K562 (cell line): ENCODE measurements around the gene PIK3R1. TPM values are rescaled to one million over a fixed set of nuclear protein-coding genes. Genes with fewer than 3 reads are reported as not detected.

Experiments
- ATAC-seq: fragments of 200-7000 bp; cut with Tn5 transposase; 3 replicates; pipeline ENCODE4 v1.9.1; 2020; ENCODE audit warnings: moderate library complexity
- BruUV-seq: library from RNA; stranded (reverse); fragments of 400-500 nt; replicated peaks from 2 replicates; lab custom pipeline; 2021; lab: Mats Ljungman, UMichigan
- CTCF ChIA-PET: fragments of 300-600 bp; formaldehyde crosslinking; extraction: SDS; loops from one replicate; lab custom pipeline; 2021; ENCODE audit warnings: low intra/inter-chr PET ratio; lab: Yijun Ruan, JAX
- POLR2A ChIA-PET: fragments of 300-600, 350-650 bp; sonication (Branson Sonifier 250); formaldehyde crosslinking; extraction: SDS; loops from one replicate; lab custom pipeline; 2021; ENCODE audit warnings: antibody characterized with exemption, inconsistent platforms; lab: Yijun Ruan, JAX
- DNase-seq, 4 experiments: peaks; one replicate each; pipeline versions ENCODE4 v3.0.0 to v3.0.0-alpha.2; 2011 to 2018; ENCODE audit warnings: low spot score in 3 of 4, mixed read lengths in 3 of 4; ENCODE audit errors: extremely low read depth in 1 of 4
- FAIRE-seq: peaks from 2 replicates; lab custom pipeline; 2011; peaks lifted over from hg19 to GRCh38; lab: Jason Lieb, UNC
- H2AFZ ChIP-seq: 2 replicates; pipeline ENCODE4 v1.6.0; 2011; ENCODE audit warnings: low read depth, low read length, control low read depth, inconsistent platforms
- H3K27ac ChIP-seq: fragments of 200-600 bp; 3 replicates; pipeline ENCODE4 v1.8.0; 2011; ENCODE audit warnings: low read depth, mild to moderate bottlenecking, control low read depth, inconsistent platforms, low read length, moderate library complexity, mixed read lengths; ENCODE audit errors: extremely low read depth
- H3K27me3 ChIP-seq, 2 experiments: fragments of 300-600 bp in 1 of 2; 2 replicates in 1 of 2; 3 replicates in 1 of 2; pipeline versions ENCODE4 v1.6.0 to v1.8.0; 2011; ENCODE audit warnings: inconsistent platforms in 2 of 2, low read length in 2 of 2, mild to moderate bottlenecking in 1 of 2, mixed read lengths in 1 of 2, moderate library complexity in 1 of 2; ENCODE audit not compliant: control insufficient read depth in 2 of 2, insufficient read depth in 2 of 2
- H3K36me3 ChIP-seq: fragments of 300-600 bp; 3 replicates; pipeline ENCODE4 v1.8.0; 2011; ENCODE audit warnings: mild to moderate bottlenecking, low read length, inconsistent platforms; ENCODE audit not compliant: control insufficient read depth, insufficient read depth
- H3K4me1 ChIP-seq, 2 experiments: fragments of 200-600 bp in 1 of 2; replicated peaks in 1 of 2; 2 replicates in 1 of 2; 3 replicates in 1 of 2; pipeline versions ENCODE4 v1.5.1 to v1.8.0; 2011; ENCODE audit warnings: inconsistent platforms in 2 of 2, low read length in 2 of 2, mild to moderate bottlenecking in 1 of 2, mixed read lengths in 1 of 2, moderate library complexity in 1 of 2; ENCODE audit not compliant: control insufficient read depth in 2 of 2, insufficient read depth in 2 of 2
- H3K4me2 ChIP-seq: 2 replicates; pipeline ENCODE4 v1.6.1; 2011; ENCODE audit warnings: low read length, control low read depth, inconsistent platforms, mixed read lengths; ENCODE audit not compliant: insufficient read depth
- H3K4me3 ChIP-seq: fragments of 200-600 bp; sonication (generic), shearing (Covaris generic); 2 replicates; pipeline ENCODE4 v1.5.1; 2016; ENCODE audit warnings: control low read depth, inconsistent platforms
- H3K79me2 ChIP-seq: fragments of 200-600 bp; 3 replicates; pipeline ENCODE4 v1.8.0; 2011; ENCODE audit warnings: low read length, inconsistent platforms; ENCODE audit not compliant: control insufficient read depth, insufficient read depth
- H3K9ac ChIP-seq, 2 experiments: 2 replicates each; pipeline versions ENCODE4 v1.6.0 to v1.6.1; 2011; ENCODE audit warnings: low read depth in 2 of 2, low read length in 2 of 2, control low read depth in 1 of 2, inconsistent platforms in 1 of 2, mild to moderate bottlenecking in 1 of 2, mixed read lengths in 1 of 2; ENCODE audit not compliant: insufficient read depth in 1 of 2
- H3K9me1 ChIP-seq: one replicate; pipeline ENCODE4 v1.6.0; 2011; ENCODE audit warnings: inconsistent platforms, mild to moderate bottlenecking, low read length, moderate library complexity; ENCODE audit not compliant: control insufficient read depth, insufficient read depth
- H3K9me3 ChIP-seq: replicated peaks from 2 replicates; pipeline ENCODE4 v1.5.1; 2011; ENCODE audit warnings: low read depth, low read length, inconsistent platforms; ENCODE audit not compliant: control insufficient read depth, insufficient read depth
- H4K20me1 ChIP-seq: replicated peaks from 2 replicates; pipeline ENCODE4 v1.6.1; 2011; ENCODE audit warnings: low read length, inconsistent platforms, mixed read lengths; ENCODE audit not compliant: control insufficient read depth, insufficient read depth
- ATF7 ChIP-seq: fragments of 450-650 bp; IDR thresholded peaks from 2 replicates; pipeline ENCODE4 v1.7.1; 2014; ENCODE audit warnings: mild to moderate bottlenecking, moderate library complexity
- CEBPG ChIP-seq, 3 experiments: fragments of 200-800 bp in 1 of 3; sonication (Bioruptor generic) in 1 of 3; sonication (generic) in 1 of 3; formaldehyde crosslinking in 1 of 3; IDR thresholded peaks in 2 of 3; conservative IDR thresholded peaks in 1 of 3; 2 replicates each; pipeline versions ENCODE4 v1.6.1 to v1.8.0; 2016 to 2022; ENCODE audit warnings: missing compliant biosample characterization in 2 of 3, missing genetic modification characterization in 2 of 3, mild to moderate bottlenecking in 1 of 3, missing genetic modification reagents in 1 of 3
- CREB1 ChIP-seq, 2 experiments: sonication (generic) in 1 of 2; formaldehyde crosslinking in 1 of 2; IDR thresholded peaks; 2 replicates each; pipeline versions ENCODE4 v1.6.1 to v1.8.0; 2012 to 2022; ENCODE audit warnings: inconsistent platforms in 1 of 2, mild to moderate bottlenecking in 1 of 2, missing genetic modification reagents in 1 of 2, moderate library complexity in 1 of 2
- EZH2 ChIP-seq: IDR thresholded peaks from 2 replicates; pipeline ENCODE4 v1.6.1; 2012; ENCODE audit warnings: low read depth, mild to moderate bottlenecking, inconsistent platforms, low read length, borderline replicate concordance
- IRF2 ChIP-seq: sonication (generic); formaldehyde crosslinking; IDR thresholded peaks from 2 replicates; pipeline ENCODE4 v1.8.1; 2022; ENCODE audit warnings: mild to moderate bottlenecking, missing genetic modification reagents
- NFIX ChIP-seq: fragments of 250-450 bp; sonication (Bioruptor Pico); IDR thresholded peaks from 2 replicates; pipeline ENCODE4 v1.4.0; 2020; ENCODE audit warnings: low read depth, mild to moderate bottlenecking, moderate library complexity
- POLR3A ChIP-seq: IDR thresholded peaks from 2 replicates; pipeline ENCODE4 v1.6.1; 2011; ENCODE audit warnings: borderline replicate concordance, mild to moderate bottlenecking, moderate library complexity; ENCODE audit not compliant: insufficient read length, insufficient read depth; ENCODE audit errors: extremely low read depth
- SMAD3 ChIP-seq: fragments of 450-650 bp; formaldehyde crosslinking; conservative IDR thresholded peaks from 2 replicates; pipeline ENCODE4 v1.4.0; 2020; ENCODE audit warnings: mild to moderate bottlenecking
- SMC3 ChIP-seq: conservative IDR thresholded peaks from 2 replicates; pipeline ENCODE4 v1.6.1; 2011; ENCODE audit warnings: low read depth, low read length, improper control_type of control experiment; ENCODE audit not compliant: insufficient read depth
- SUPT5H ChIP-seq: fragments of 450-650 bp; IDR thresholded peaks from 2 replicates; pipeline ENCODE4 v1.6.1; 2016
- TRIM28 ChIP-seq: fragments of 450-650 bp; IDR thresholded peaks from 2 replicates; pipeline ENCODE4 v1.6.1; 2017
- ZNF395 ChIP-seq: fragments of 200-800 bp; sonication (Bioruptor generic); IDR thresholded peaks from 2 replicates; pipeline ENCODE4 v1.6.1; 2017; ENCODE audit warnings: missing genetic modification characterization, missing compliant biosample characterization
- ZNF436 ChIP-seq: fragments of 250-450, 450-650 bp; sonication (Bioruptor Pico); formaldehyde crosslinking; IDR thresholded peaks from 2 replicates; pipeline ENCODE4 v1.7.0; 2020; ENCODE audit warnings: mild to moderate bottlenecking
- ZNF445 ChIP-seq: fragments of 250-450 bp; sonication (Bioruptor Pico); IDR thresholded peaks from 2 replicates; pipeline ENCODE4 v1.4.0; 2020; ENCODE audit warnings: low read depth, mild to moderate bottlenecking, moderate library complexity
- ZNF668 ChIP-seq: fragments of 250-450 bp; sonication (Bioruptor Pico); IDR thresholded peaks from 2 replicates; pipeline ENCODE4 v1.8.0; 2022; ENCODE audit warnings: mild to moderate bottlenecking, inconsistent platforms
- WGBS: fragments of 100-300 bp; shearing (Covaris generic); methylation state at CpG from one replicate; pipeline ENCODE4 v1.1.6; 2016; ENCODE audit warnings: low coverage, mixed read lengths; ENCODE audit not compliant: insufficient coverage; ENCODE audit errors: missing lambda C conversion rate; 5-methylcytosine and 5-hydroxymethylcytosine counted together
- in situ Hi-C: fragments of 300-500 bp; cut with MboI; formaldehyde crosslinking; loops from 4 replicates; pipeline ENCODE4 v1.15.0; 2018; ENCODE audit warnings: inconsistent platforms, mixed read lengths
- intact Hi-C: fragments of 100-400 bp; cut with micrococcal nuclease; formaldehyde crosslinking; loops from 2 replicates; pipeline ENCODE4 v1.14.2; 2022
- polyA plus RNA-seq, 8 experiments: library from polyadenylated mRNA; depleted of rRNA in 4 of 8; stranded (reverse) in 5 of 8; unstranded in 3 of 8; fragments of >200 nt; fragmentation: Nextera tagmentation in 2 of 8; fragmentation: Illumina TruSeq in 1 of 8; extraction: Ambion mirVana in 2 of 8; extraction: Trizol in 1 of 8; gene quantifications; 2 replicates each; pipeline versions ENCODE4 v1.2.1 to v1.2.3, GENCODE V29; 2011 to 2014; ENCODE audit warnings: inconsistent platforms in 1 of 8, missing spikeins in 1 of 8
- total RNA-seq, 7 experiments: library from RNA; depleted of rRNA in 6 of 7; stranded (reverse); fragments of >200 nt in 6 of 7; fragmentation: Illumina TruSeq in 2 of 7; extraction: Trizol in 2 of 7; gene quantifications; 2 replicates each; pipeline versions ENCODE4 v1.2.1 to v1.2.3, GENCODE V29; 2011 to 2021; ENCODE audit warnings: low replicate concordance in 1 of 7
- TF ChIP-seq, protein P1 (sequence below): IDR thresholded peaks from 2 replicates; pipeline ENCODE4 v1.6.1; 2016; ENCODE audit warnings: missing genetic modification characterization, missing compliant biosample characterization

Gene PIK3R1
- total and polyA plus RNA-seq, 9 of the 15 experiments (the other 6 are each of a cell fraction or from before 2014, with no cell fraction given), result 1.1 to 9.7 (median 4.8) TPM

DNA sequence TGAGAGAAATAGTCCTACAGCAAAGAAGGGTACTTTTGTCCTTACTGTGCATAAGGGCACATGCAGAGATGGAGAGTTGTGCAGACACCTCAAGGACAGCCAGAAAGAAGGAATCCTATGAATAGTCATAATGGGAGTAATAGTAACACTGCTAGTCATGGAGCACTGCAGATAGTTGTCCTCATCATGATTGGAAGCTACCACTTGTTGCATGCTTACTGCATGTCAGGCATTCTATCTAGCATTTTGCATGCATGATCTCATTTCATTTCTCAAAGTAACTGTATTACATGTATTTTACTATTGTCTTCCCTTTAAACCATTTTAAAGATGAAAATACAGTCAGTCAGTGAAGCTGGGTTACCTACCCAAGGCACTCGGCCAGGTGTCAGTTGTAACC lies 81.3 kb downstream of the PIK3R1 start:
- Histone ChIP-seq H3K27me3 (no peaks in the 10 kb centered on the region), H3K27ac (no peak overlapping the region), H3K36me3 (peaks cover 28% of the 10 kb centered on the region), H2AFZ (no peak overlapping the region), H3K4me1 (no peaks in the 10 kb centered on the region), H3K4me3 (no peak overlapping the region), H3K9ac (no peak overlapping the region), H4K20me1 (no peaks in the 10 kb centered on the region), H3K79me2 (no peaks in the 10 kb centered on the region), H3K4me2 (no peak overlapping the region)
- no peak for ATAC-seq
- ChIA-PET POLR2A (no interaction called here), CTCF (no interaction called here)
- BruUV-seq, result no TSS peak
- WGBS, result 53% methylated on average over 1 of the region's 1 CpG
- DNase-seq, result no peak
- intact Hi-C loops, result no loop called here
- in situ Hi-C loops, result loop anchor here (25.0 kb wide), 1 partner anchor 665 kb away; no protein-coding TSS in a partner anchor
- TF ChIP-seq EZH2, result no peak
- TF ChIP-seq TRIM28, result no peak
- TF ChIP-seq ZNF445, result no peak
- no peak for TF ChIP-seq ATF7
- TF ChIP-seq SUPT5H, result no peak
- TF ChIP-seq CREB1 (IDR thresholded peaks at IDR 0.05), result no peak
- TF ChIP-seq CREB1 (CRISPR knock-in tag; IDR thresholded peaks at IDR 0.05), result no peak
- TF ChIP-seq ZNF668 (CRISPR knock-in tag), result no peak
- TF ChIP-seq, protein P1, sequence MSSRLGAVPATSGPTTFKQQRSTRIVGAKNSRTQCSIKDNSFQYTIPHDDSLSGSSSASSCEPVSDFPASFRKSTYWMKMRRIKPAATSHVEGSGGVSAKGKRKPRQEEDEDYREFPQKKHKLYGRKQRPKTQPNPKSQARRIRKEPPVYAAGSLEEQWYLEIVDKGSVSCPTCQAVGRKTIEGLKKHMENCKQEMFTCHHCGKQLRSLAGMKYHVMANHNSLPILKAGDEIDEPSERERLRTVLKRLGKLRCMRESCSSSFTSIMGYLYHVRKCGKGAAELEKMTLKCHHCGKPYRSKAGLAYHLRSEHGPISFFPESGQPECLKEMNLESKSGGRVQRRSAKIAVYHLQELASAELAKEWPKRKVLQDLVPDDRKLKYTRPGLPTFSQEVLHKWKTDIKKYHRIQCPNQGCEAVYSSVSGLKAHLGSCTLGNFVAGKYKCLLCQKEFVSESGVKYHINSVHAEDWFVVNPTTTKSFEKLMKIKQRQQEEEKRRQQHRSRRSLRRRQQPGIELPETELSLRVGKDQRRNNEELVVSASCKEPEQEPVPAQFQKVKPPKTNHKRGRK (tag), result no peak
- no peak for TF ChIP-seq NFIX (CRISPR knock-in tag)
- TF ChIP-seq POLR3A, result no peak
- no peak for TF ChIP-seq IRF2 (CRISPR knock-in tag)
- no peak for TF ChIP-seq SMC3
- TF ChIP-seq ZNF395 (CRISPR knock-in tag), result no peak
- TF ChIP-seq CEBPG (CRISPR knock-in tag; IDR thresholded peaks at IDR 0.05), result no peak
- no peak for TF ChIP-seq CEBPG (tag; conservative IDR thresholded peaks at IDR 0.05 in 1 of 2, IDR thresholded peaks at IDR 0.05 in 1 of 2)
- TF ChIP-seq ZNF436, result no peak
- no peak for TF ChIP-seq SMAD3
- TF ChIP-seq, all 486 proteins: peak for 0
- Histone ChIP-seq H3K9me3 (no peaks in the 10 kb centered on the region), H3K9me1 (no peaks in the 10 kb centered on the region)
- FAIRE-seq, result no peak
